Mesenchymal stem cell (in vitro differentiated cells and primary cell): ENCODE results near the gene RAI2.

Experiments
- DNase-seq: peaks from one replicate; pipeline ENCODE4 v3.0.0-alpha.2; 2013
- H2AFZ ChIP-seq: one replicate; pipeline ENCODE4 v1.6.1; 2013; ENCODE audit warnings: low read depth, mild to moderate bottlenecking, control low read depth, inconsistent platforms, low read length, moderate library complexity
- H2AK5ac ChIP-seq: 2 replicates; pipeline ENCODE4 v1.6.1; 2013; ENCODE audit warnings: low read length, moderate library complexity, mild to moderate bottlenecking, inconsistent platforms; ENCODE audit not compliant: severe bottlenecking
- H2BK120ac ChIP-seq: one replicate; pipeline ENCODE4 v1.6.1; 2013; ENCODE audit warnings: low read depth, mild to moderate bottlenecking, inconsistent platforms, low read length, moderate library complexity
- H2BK12ac ChIP-seq, 2 experiments: one replicate each; pipeline ENCODE4 v1.6.1; 2013; ENCODE audit warnings: inconsistent platforms in 2 of 2, low read length in 2 of 2, mild to moderate bottlenecking in 2 of 2, moderate library complexity in 2 of 2, control low read depth in 1 of 2
- H2BK15ac ChIP-seq: one replicate; pipeline ENCODE4 v1.6.1; 2013; ENCODE audit warnings: mild to moderate bottlenecking, low read depth, inconsistent platforms; ENCODE audit not compliant: poor library complexity, severe bottlenecking
- H2BK5ac ChIP-seq: 2 replicates; pipeline ENCODE4 v1.6.1; 2013; ENCODE audit warnings: low read depth, mild to moderate bottlenecking, low read length, control low read depth, inconsistent platforms; ENCODE audit not compliant: poor library complexity, severe bottlenecking
- H3K14ac ChIP-seq, 2 experiments: one replicate each; pipeline ENCODE4 v1.6.1; 2013; ENCODE audit warnings: inconsistent platforms in 2 of 2, low read length in 2 of 2, control low read depth in 1 of 2, mild to moderate bottlenecking in 1 of 2, moderate library complexity in 1 of 2
- H3K18ac ChIP-seq, 2 experiments: one replicate each; pipeline ENCODE4 v1.6.1; 2013; ENCODE audit warnings: inconsistent platforms in 2 of 2, low read length in 2 of 2, control low read depth in 1 of 2, low read depth in 1 of 2, mild to moderate bottlenecking in 1 of 2
- H3K23ac ChIP-seq, 2 experiments: one replicate each; pipeline ENCODE4 v1.6.1; 2013; ENCODE audit warnings: inconsistent platforms in 2 of 2, low read length in 2 of 2, mild to moderate bottlenecking in 2 of 2, moderate library complexity in 2 of 2, control low read depth in 1 of 2
- H3K27ac ChIP-seq: 2 replicates; pipeline ENCODE4 v1.5.1; 2013; ENCODE audit warnings: mild to moderate bottlenecking, moderate library complexity, low read length, control low read depth, inconsistent platforms; ENCODE audit not compliant: poor library complexity, severe bottlenecking
- H3K27me3 ChIP-seq, 2 experiments: 2 replicates each; pipeline versions ENCODE4 v1.6.1 to v1.7.0; 2013; ENCODE audit warnings: low read length in 2 of 2, mild to moderate bottlenecking in 2 of 2, moderate library complexity in 2 of 2, control low read depth in 1 of 2, inconsistent platforms in 1 of 2; ENCODE audit not compliant: control insufficient read depth in 1 of 2, insufficient read depth in 1 of 2
- H3K36me3 ChIP-seq, 2 experiments: 2 replicates each; pipeline versions ENCODE4 v1.6.1 to v1.7.0; 2013; ENCODE audit warnings: low read length in 2 of 2, control low read depth in 1 of 2, inconsistent platforms in 1 of 2, low read depth in 1 of 2, mild to moderate bottlenecking in 1 of 2; ENCODE audit not compliant: insufficient read depth in 2 of 2, control insufficient read depth in 1 of 2
- H3K4ac ChIP-seq, 2 experiments: one replicate each; pipeline ENCODE4 v1.6.1; 2013; ENCODE audit warnings: inconsistent platforms in 2 of 2, low read length in 2 of 2, mild to moderate bottlenecking in 2 of 2, moderate library complexity in 2 of 2, control low read depth in 1 of 2, low read depth in 1 of 2
- H3K4me1 ChIP-seq: 2 replicates; pipeline ENCODE4 v1.6.1; 2013; ENCODE audit warnings: low read depth, low read length, control low read depth; ENCODE audit not compliant: control insufficient read depth, insufficient read depth
- H3K4me2 ChIP-seq: 2 replicates; pipeline ENCODE4 v1.6.1; 2013; ENCODE audit warnings: low read length, mild to moderate bottlenecking, inconsistent platforms; ENCODE audit not compliant: poor library complexity, severe bottlenecking
- H3K4me3 ChIP-seq, 2 experiments: 2 replicates each; pipeline versions ENCODE4 v1.5.1 to v1.7.0; 2013; ENCODE audit warnings: low read length in 2 of 2, mild to moderate bottlenecking in 2 of 2, control low read depth in 1 of 2, low read depth in 1 of 2; ENCODE audit not compliant: insufficient read depth in 1 of 2
- H3K79me1 ChIP-seq: replicated peaks from 2 replicates; pipeline ENCODE4 v1.6.1; 2013; ENCODE audit warnings: mild to moderate bottlenecking, control low read depth, low read length, inconsistent platforms; ENCODE audit not compliant: poor library complexity, severe bottlenecking
- H3K9ac ChIP-seq: 2 replicates; pipeline ENCODE4 v1.7.0; 2013; ENCODE audit warnings: mild to moderate bottlenecking, low read length, moderate library complexity
- H3K9me3 ChIP-seq: 2 replicates; pipeline ENCODE4 v1.7.0; 2013; ENCODE audit warnings: mild to moderate bottlenecking, low read length; ENCODE audit not compliant: control insufficient read depth
- H4K8ac ChIP-seq: one replicate; pipeline ENCODE4 v1.6.1; 2013; ENCODE audit warnings: inconsistent platforms, mild to moderate bottlenecking, low read length, moderate library complexity
- H4K91ac ChIP-seq: one replicate; pipeline ENCODE4 v1.6.1; 2013; ENCODE audit warnings: mild to moderate bottlenecking, low read length, inconsistent platforms
- WGBS: methylation state at CpG from one replicate; pipeline ENCODE4 v1.1.7; 2013; ENCODE audit warnings: mixed read lengths; 5-methylcytosine and 5-hydroxymethylcytosine counted together

The RAI2 gene

DNA sequence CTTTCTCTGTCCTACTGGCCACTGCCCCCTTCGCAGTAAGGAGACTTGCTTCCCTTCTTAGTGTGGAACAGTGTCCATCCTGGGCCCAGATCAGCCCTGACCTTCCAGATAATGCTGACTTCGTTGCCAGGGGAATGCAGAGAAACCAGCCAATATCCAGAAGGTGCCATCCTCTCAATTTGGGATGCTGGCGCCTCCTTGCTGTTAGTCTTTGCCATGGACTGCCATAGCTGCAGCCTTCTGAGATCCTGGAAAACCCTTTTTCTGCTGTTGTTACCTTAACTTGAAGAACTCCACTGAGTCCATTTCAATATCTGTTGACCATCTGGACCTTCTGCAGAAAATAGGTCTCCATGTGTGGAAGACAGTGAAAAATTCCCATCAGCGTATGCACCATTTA, 21.8 kb downstream of the RAI2 start:
- Histone ChIP-seq H3K27me3 (peaks cover 0 to 44% of the 10 kb centered on the region in 2 experiments), H3K79me1 (no peaks in the 10 kb centered on the region), H3K9me3 (no peaks in the 10 kb centered on the region), H2BK12ac (no peak overlapping the region), H2AK5ac (no peak overlapping the region), H3K23ac (no peak overlapping the region), H4K91ac (no peak overlapping the region), H2AFZ (no peak overlapping the region), H3K14ac (no peak overlapping the region), H2BK15ac (no peak overlapping the region), H3K9ac (no peak overlapping the region), H3K4ac (no peak overlapping the region), H3K4me2 (no peak overlapping the region), H3K4me1 (no peaks in the 10 kb centered on the region), H3K4me3 (no peak overlapping the region), H3K36me3 (no peaks in the 10 kb centered on the region), H3K18ac (no peak overlapping the region), H4K8ac (no peak overlapping the region), H2BK5ac (no peak overlapping the region), H2BK120ac (no peak overlapping the region), H3K27ac (no peak overlapping the region)
- 27% methylated on average over 2 of the region's 4 CpGs for WGBS
- DNase-seq: no peak

- H4K8ac ChIP-seq: no peak overlapping the region
- H3K4me1 ChIP-seq: no peaks in the 10 kb centered on the region
- H3K4ac ChIP-seq: no peak overlapping the region
- no peak for DNase-seq
- no peak overlapping the region for H2AK5ac ChIP-seq
- H2BK5ac ChIP-seq: no peak overlapping the region
- H4K91ac ChIP-seq: no peak overlapping the region
- H3K27ac ChIP-seq: no peak overlapping the region
- peaks cover 3 to 40% of the 10 kb centered on the region in 2 experiments for H3K27me3 ChIP-seq
- no peak overlapping the region for H3K23ac ChIP-seq
- no peak overlapping the region for H2BK15ac ChIP-seq
- no peaks in the 10 kb centered on the region for H3K79me1 ChIP-seq
- no peak overlapping the region for H3K4me2 ChIP-seq
- no peak overlapping the region for H3K4me3 ChIP-seq
- H3K18ac ChIP-seq: no peak overlapping the region
- no peak overlapping the region for H2BK12ac ChIP-seq
- H3K9me3 ChIP-seq: no peaks in the 10 kb centered on the region
- WGBS: 83% methylated on average over 2 of the region's 3 CpGs
- H3K14ac ChIP-seq: no peak overlapping the region
- H2AFZ ChIP-seq: no peak overlapping the region
- H2BK120ac ChIP-seq: no peak overlapping the region
- H3K9ac ChIP-seq: no peak overlapping the region
- H3K36me3 ChIP-seq: no peaks in the 10 kb centered on the region
Observed at GRCh38 chrX:17836830-17837229, 24.3 kb downstream of the RAI2 start.

DNA sequence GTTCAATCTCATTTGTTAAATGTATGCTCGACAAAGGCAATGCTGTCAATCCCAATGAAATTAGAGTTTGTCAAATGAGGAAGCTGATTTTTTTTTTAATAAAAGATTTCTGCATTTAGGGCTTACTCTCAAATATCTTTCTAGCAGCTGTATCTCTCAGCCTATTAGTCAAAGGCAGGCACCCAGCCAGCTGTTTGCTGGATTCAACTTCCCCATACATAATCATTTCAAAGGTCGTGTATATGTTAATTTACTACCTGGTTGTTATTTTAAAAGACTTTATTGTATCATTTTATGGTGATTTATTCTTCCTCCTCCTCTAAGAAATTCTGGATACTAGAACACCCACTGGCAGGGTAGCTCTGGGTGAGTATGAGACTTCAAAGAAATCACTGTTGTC, 27.1 kb downstream of the RAI2 start:
- H4K8ac ChIP-seq: no peak overlapping the region
- no peak overlapping the region for H2BK5ac ChIP-seq
- no peak overlapping the region for H2AK5ac ChIP-seq
- WGBS: no CpG with 5 or more reads among the region's 2 CpGs
- no peak overlapping the region for H4K91ac ChIP-seq
- no peak overlapping the region for H2BK12ac ChIP-seq
- no peak overlapping the region for H3K14ac ChIP-seq
- no peak overlapping the region for H2BK120ac ChIP-seq
- no peak overlapping the region for H3K4me2 ChIP-seq
- H3K18ac ChIP-seq: no peak overlapping the region
- no peak for DNase-seq
- no peak overlapping the region for H3K23ac ChIP-seq
- H2AFZ ChIP-seq: no peak overlapping the region
- no peak overlapping the region for H3K27ac ChIP-seq
- H3K4me1 ChIP-seq: no peaks in the 10 kb centered on the region
- H3K27me3 ChIP-seq: peaks cover 3 to 25% of the 10 kb centered on the region in 2 experiments
- no peaks in the 10 kb centered on the region for H3K9me3 ChIP-seq
- H3K36me3 ChIP-seq: no peaks in the 10 kb centered on the region
- H3K4me3 ChIP-seq: no peak overlapping the region
- H3K4ac ChIP-seq: no peak overlapping the region
- no peaks in the 10 kb centered on the region for H3K79me1 ChIP-seq
- no peak overlapping the region for H3K9ac ChIP-seq
- H2BK15ac ChIP-seq: no peak overlapping the region

DNA sequence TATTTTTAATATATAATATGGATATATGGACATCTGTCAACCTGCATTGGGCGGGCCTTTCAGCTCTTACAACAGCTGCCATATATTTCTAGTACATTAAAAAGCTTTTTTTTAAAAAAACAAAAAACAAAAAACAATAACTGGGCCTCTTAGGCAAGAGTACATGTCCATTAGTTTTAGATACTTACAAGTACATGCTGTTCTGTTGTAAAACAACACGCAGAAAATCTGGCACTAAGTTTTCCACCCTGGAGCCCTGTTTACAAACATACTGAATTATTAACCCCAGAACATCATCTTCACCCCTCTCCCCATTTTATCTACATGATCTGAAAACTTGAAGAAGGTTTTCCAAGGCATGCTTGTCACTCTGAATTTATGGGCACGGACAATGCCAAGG, 29.8 kb downstream of the RAI2 start:
- H4K91ac ChIP-seq: no peak overlapping the region
- H3K36me3 ChIP-seq: no peaks in the 10 kb centered on the region
- H3K14ac ChIP-seq: no peak overlapping the region
- no peak overlapping the region for H3K4me2 ChIP-seq
- no peak overlapping the region for H3K18ac ChIP-seq
- no peak overlapping the region for H3K27ac ChIP-seq
- 45% methylated on average over 1 of the region's 3 CpGs for WGBS
- no peaks in the 10 kb centered on the region for H3K4me1 ChIP-seq
- H3K79me1 ChIP-seq: no peaks in the 10 kb centered on the region
- H3K4ac ChIP-seq: no peak overlapping the region
- H4K8ac ChIP-seq: no peak overlapping the region
- no peak overlapping the region for H3K23ac ChIP-seq
- no peak for DNase-seq
- H2BK5ac ChIP-seq: no peak overlapping the region
- H2AFZ ChIP-seq: no peak overlapping the region
- no peaks in the 10 kb centered on the region for H3K9me3 ChIP-seq
- H3K9ac ChIP-seq: no peak overlapping the region
- no peak overlapping the region for H2BK120ac ChIP-seq
- peaks cover 3 to 8% of the 10 kb centered on the region in 2 experiments for H3K27me3 ChIP-seq
- H2BK15ac ChIP-seq: no peak overlapping the region
- H2BK12ac ChIP-seq: no peak overlapping the region
- no peak overlapping the region for H2AK5ac ChIP-seq
- no peak overlapping the region for H3K4me3 ChIP-seq
